Transverse colon (tissue), 3 donors: ENCODE results near the gene SHISAL1.

ENCODE experiments used
- CTCF ChIP-seq, 5 experiments: fragments of 200-600 bp in 3 of 5; fragments of 450-650 bp in 2 of 5; sonication (generic) in 3 of 5; IDR thresholded peaks; 1 replicate in 2 of 5; 2 replicates in 3 of 5; pipeline ENCODE4 v1.5.1; 2016 to 2017; ENCODE audit warnings: antibody characterized with exemption in 5 of 5, inconsistent platforms in 3 of 5, mild to moderate bottlenecking in 2 of 5, moderate library complexity in 1 of 5
- EP300 ChIP-seq: sonication (generic); formaldehyde crosslinking; IDR thresholded peaks from one replicate; pipeline ENCODE4 v1.6.1; 2017; ENCODE audit warnings: antibody characterized with exemption, low read depth
- POLR2A ChIP-seq: fragments of 450-650 bp; IDR thresholded peaks from one replicate; pipeline ENCODE4 v1.6.1; 2016; ENCODE audit warnings: antibody characterized with exemption, mild to moderate bottlenecking, moderate library complexity

GRCh38 chr22:44271732-44272400, 40.9 kb downstream of the SHISAL1 start:
- TF ChIP-seq CTCF (IDR thresholded peaks at IDR 0.05) = no peak
- TF ChIP-seq EP300 = no peak
- TF ChIP-seq POLR2A = no peak
